Esophagus (tissue), 2 donors: Measurements from ENCODE around the gene ZNF202. TPM values are rescaled to one million over a fixed set of nuclear protein-coding genes. Genes with fewer than 3 reads are reported as not detected.

Source experiments
- H3K27ac ChIP-seq, 2 donors: one replicate each; pipeline ENCODE4 v1.5.1; 2013; ENCODE audit warnings: low read depth in 2 of 2, mild to moderate bottlenecking in 2 of 2, inconsistent platforms in 1 of 2, low read length in 1 of 2, moderate library complexity in 1 of 2
- H3K27me3 ChIP-seq, 2 donors: one replicate each; pipeline ENCODE4 v1.6.1; 2013; ENCODE audit warnings: low read length in 2 of 2, control low read depth in 1 of 2, mild to moderate bottlenecking in 1 of 2; ENCODE audit not compliant: insufficient read depth in 2 of 2, control insufficient read depth in 1 of 2
- H3K36me3 ChIP-seq, 2 donors: one replicate each; pipeline ENCODE4 v1.6.1; 2013; ENCODE audit warnings: low read length in 1 of 2; ENCODE audit not compliant: control insufficient read depth in 2 of 2, insufficient read depth in 2 of 2
- H3K4me1 ChIP-seq, 2 donors: one replicate each; pipeline ENCODE4 v1.6.1; 2013; ENCODE audit warnings: low read length in 1 of 2; ENCODE audit not compliant: control insufficient read depth in 2 of 2, insufficient read depth in 2 of 2
- H3K4me3 ChIP-seq, 2 donors: one replicate each; pipeline ENCODE4 v1.5.1; 2013; ENCODE audit warnings: low read length in 2 of 2, mild to moderate bottlenecking in 2 of 2, low read depth in 1 of 2, moderate library complexity in 1 of 2
- H3K9me3 ChIP-seq, 2 donors: one replicate each; pipeline ENCODE4 v1.6.1; 2013; ENCODE audit warnings: mild to moderate bottlenecking in 2 of 2, low read depth in 1 of 2, low read length in 1 of 2, moderate library complexity in 1 of 2; ENCODE audit not compliant: control insufficient read depth in 2 of 2, insufficient read depth in 1 of 2
- WGBS, 2 donors: extraction: QIAGEN DNeasy Blood & Tissue Kit; methylation state at CpG; one replicate each; pipeline ENCODE4 v1.1.7; 2013; 5-methylcytosine and 5-hydroxymethylcytosine counted together
- polyA plus RNA-seq, 2 donors: library from polyadenylated mRNA; stranded (reverse); fragments of 200-250 nt; gene quantifications; one replicate each; pipeline ENCODE4 v1.2.3, GENCODE V29; 2013
- donor health status: healthy with polysubstance abuse.
- donor health status: Bipolar disorder and iron deficiency.

ZNF202 gene
- polyA plus RNA-seq, 2 donors = 5.0 to 5.5 TPM

DNA sequence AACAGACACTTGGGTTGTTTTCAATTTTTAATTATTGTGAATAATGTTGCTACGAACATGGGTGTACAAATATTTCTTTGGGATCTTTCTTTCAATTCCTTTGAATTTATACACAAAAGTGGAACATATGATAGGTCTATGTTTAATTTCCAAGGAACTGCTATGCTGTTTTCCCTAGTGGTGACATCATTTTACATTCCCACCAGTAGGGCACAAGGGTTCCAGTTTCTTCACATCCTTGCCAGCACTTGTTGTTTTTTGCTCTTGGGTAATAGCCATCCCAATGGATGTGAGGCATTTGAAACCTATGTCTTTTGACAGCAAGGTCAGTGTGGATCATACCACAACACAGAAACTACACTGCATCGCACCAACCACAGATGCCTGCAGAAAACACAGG lies 45.3 kb downstream of the ZNF202 start:
- Histone ChIP-seq H3K36me3 (no peaks in the 10 kb centered on the region), H3K27ac (no peak overlapping the region), H3K4me1 (no peaks in the 10 kb centered on the region), H3K4me3 (no peak overlapping the region), H3K27me3 (no peaks in the 10 kb centered on the region), H3K9me3 (no peaks in the 10 kb centered on the region)
- WGBS, 2 donors = 55 to 89% methylated on average over 2 of the region's 2 CpGs

DNA sequence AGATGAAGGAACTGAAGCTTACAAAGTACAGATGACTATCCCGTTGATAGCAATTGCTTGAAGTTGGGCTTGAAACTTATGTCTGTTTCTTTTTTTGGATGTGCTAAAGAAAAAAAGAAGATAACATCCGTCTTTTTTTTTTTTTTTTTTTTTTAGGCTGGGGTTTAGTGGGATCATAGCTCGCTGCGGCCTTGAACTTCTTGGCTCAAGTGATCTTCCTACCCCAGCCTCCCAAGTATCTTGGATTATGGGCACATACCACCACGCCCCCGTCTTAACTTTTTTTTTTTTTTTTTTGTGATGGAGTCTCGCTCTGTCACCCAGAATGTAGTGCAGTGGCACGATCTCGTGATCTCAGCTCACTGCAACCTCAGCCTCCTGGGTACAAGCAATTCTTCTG lies 46.2 kb downstream of the ZNF202 start:
- H3K27ac ChIP-seq = no peak overlapping the region
- H3K9me3 ChIP-seq = no peaks in the 10 kb centered on the region
- no peak overlapping the region for H3K4me3 ChIP-seq
- WGBS, 2 donors = 89 to 91% methylated on average over 9 of the region's 9 CpGs
- no peaks in the 10 kb centered on the region for H3K27me3 ChIP-seq
- no peaks in the 10 kb centered on the region for H3K4me1 ChIP-seq
- H3K36me3 ChIP-seq = no peaks in the 10 kb centered on the region

DNA sequence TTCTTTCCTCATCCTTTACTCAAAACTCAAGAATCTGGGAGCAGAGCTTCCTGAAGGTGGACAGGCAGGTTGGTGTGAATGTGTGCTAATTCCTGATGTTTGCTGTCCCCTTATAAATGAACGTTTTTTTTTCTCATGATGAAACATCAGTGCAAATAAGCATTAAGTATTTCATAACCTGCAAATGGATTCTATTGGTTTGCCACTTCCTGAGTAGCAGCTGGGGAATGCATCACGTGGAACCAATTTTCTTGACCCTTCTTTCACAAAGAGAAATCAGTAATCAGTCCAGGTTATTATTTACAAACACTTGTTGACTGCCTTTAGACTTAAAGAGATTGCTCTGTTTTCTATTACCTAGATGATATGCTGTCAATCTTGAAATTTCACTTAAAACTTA lies 46.9 kb downstream of the ZNF202 start:
- no peaks in the 10 kb centered on the region for H3K4me1 ChIP-seq
- no peaks in the 10 kb centered on the region for H3K36me3 ChIP-seq
- H3K27me3 ChIP-seq = no peaks in the 10 kb centered on the region
- H3K9me3 ChIP-seq = no peaks in the 10 kb centered on the region
- no peak overlapping the region for H3K4me3 ChIP-seq
- WGBS, 2 donors = 44 to 49% methylated on average over 2 of the region's 2 CpGs
- H3K27ac ChIP-seq = no peak overlapping the region

GRCh38 chr11:123692961-123693360 lies 48.5 kb downstream of the ZNF202 start:
- Histone ChIP-seq H3K9me3 (no peaks in the 10 kb centered on the region), H3K4me3 (no peak overlapping the region), H3K4me1 (no peaks in the 10 kb centered on the region), H3K27me3 (no peaks in the 10 kb centered on the region), H3K36me3 (no peaks in the 10 kb centered on the region), H3K27ac (no peak overlapping the region)

GRCh38 chr11:123690485-123690884 lies 51.0 kb downstream of the ZNF202 start:
- Histone ChIP-seq H3K4me3 (no peak overlapping the region), H3K9me3 (no peaks in the 10 kb centered on the region), H3K27me3 (no peaks in the 10 kb centered on the region), H3K27ac (no peak overlapping the region), H3K36me3 (no peaks in the 10 kb centered on the region), H3K4me1 (no peaks in the 10 kb centered on the region)
- 57 to 58% methylated on average over 3 of the region's 3 CpGs for WGBS, 2 donors

DNA sequence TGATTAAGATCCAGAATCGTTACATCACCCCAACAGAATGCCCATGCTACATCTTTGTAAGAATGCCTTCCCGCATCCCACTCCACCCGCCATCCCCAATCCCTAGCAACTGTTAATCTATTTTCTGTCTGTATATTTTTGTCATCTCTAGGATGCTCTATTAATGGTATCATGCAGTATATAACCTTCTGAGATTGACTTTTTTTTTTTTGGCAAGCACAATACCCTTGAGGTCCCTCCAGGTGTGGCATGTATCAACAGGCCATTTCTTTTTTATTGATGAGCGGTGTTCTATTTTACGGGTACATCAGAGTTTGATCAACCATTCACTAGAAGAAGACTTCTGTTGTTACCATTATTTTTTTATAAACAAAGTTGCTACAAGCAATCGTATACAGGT lies 56.9 kb downstream of the ZNF202 start:
- Histone ChIP-seq H3K4me3 (no peak overlapping the region), H3K27me3 (no peaks in the 10 kb centered on the region), H3K36me3 (no peaks in the 10 kb centered on the region), H3K4me1 (no peaks in the 10 kb centered on the region), H3K27ac (no peak overlapping the region), H3K9me3 (no peaks in the 10 kb centered on the region)
- WGBS, 2 donors = 91 to 95% methylated on average over 6 of the region's 6 CpGs

DNA sequence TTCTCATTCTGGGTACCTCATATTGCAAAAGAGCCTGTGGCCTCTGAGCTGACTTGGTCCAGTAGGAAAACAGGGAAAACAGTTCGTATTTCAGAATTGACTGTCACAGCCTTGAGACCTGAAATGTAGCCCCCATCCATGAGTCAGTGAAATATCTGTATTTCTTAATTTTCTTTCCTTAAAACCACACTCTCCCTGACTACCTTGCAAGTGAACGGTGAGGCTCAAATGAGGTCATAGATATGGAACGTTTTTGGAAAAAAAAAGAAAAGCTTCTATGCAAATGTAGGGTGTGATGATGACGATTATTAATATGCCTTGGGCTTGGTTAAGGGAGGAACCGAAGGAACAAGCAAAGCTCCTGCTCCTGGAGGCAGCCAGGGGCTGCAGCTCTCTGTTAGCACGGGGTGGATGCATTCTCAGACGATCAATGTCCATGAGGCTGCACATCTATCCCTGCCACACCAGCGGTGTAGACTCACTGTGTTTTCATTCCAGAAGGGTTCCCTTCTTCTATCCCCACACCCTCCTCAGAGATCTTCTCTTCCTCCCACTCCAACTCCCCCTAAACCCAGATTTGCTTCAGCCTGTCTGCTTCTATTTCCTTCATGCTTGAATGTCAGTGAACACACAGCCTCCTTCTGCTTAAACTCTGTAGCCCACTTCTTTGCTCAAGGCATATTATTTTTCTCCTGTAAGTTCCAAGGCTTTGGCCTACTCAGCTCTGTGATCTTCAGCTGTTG lies 57.9 kb downstream of the ZNF202 start:
- 38 to 39% methylated on average over 8 of the region's 8 CpGs for WGBS, 2 donors
- Histone ChIP-seq H3K27ac (no peak overlapping the region), H3K9me3 (no peaks in the 10 kb centered on the region), H3K27me3 (no peaks in the 10 kb centered on the region), H3K4me3 (no peak overlapping the region), H3K36me3 (no peaks in the 10 kb centered on the region), H3K4me1 (no peaks in the 10 kb centered on the region)

DNA sequence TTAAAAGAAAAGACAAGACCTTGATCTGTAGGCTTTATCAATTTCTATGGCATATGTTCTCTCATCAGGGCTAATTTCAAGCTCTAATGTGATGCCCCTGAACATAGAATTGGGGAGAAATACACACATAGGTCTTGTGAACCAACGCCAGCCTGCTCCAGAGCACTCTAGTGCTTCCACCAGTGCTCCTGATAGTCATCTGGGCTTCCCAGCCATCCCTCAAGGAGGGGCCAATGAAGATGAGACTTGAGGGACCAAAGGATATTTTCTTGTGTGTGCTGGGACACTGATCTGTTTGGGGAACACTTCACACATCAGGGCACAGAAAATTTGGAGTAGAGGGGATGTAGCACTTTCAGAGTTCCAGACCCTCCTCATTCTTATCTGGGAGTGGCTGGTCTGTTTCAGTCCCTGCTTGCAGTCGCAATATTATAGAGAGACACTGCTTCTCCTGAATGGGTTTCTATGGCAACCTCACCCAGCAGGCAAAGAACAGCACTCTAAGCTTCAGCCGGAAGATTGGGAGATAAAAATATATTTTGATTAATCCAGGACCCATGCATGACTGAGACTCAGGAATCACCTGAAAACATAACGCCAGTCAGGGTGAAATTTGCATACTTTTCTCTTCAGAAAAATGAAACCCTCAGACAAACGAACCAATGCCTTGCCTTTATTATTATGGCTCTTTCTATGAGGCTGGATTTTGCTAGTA lies 58.6 kb downstream of the ZNF202 start:
- Histone ChIP-seq H3K4me3 (no peak overlapping the region), H3K9me3 (no peaks in the 10 kb centered on the region), H3K27me3 (no peaks in the 10 kb centered on the region), H3K4me1 (no peaks in the 10 kb centered on the region), H3K36me3 (no peaks in the 10 kb centered on the region), H3K27ac (no peak overlapping the region)
- WGBS, 2 donors = 37 to 45% methylated on average over 5 of the region's 5 CpGs

GRCh38 chr11:123681030-123681429 lies 60.4 kb downstream of the ZNF202 start:
- H3K9me3 ChIP-seq = no peaks in the 10 kb centered on the region
- H3K27me3 ChIP-seq = no peaks in the 10 kb centered on the region
- no peak overlapping the region for H3K27ac ChIP-seq
- H3K36me3 ChIP-seq = no peaks in the 10 kb centered on the region
- H3K4me1 ChIP-seq = no peaks in the 10 kb centered on the region
- WGBS, 2 donors = 58 to 70% methylated on average over 2 of the region's 2 CpGs
- no peak overlapping the region for H3K4me3 ChIP-seq

- WGBS, 2 donors = 84 to 100% methylated on average over 2 of the region's 2 CpGs
- Histone ChIP-seq H3K4me1 (no peaks in the 10 kb centered on the region), H3K4me3 (no peak overlapping the region), H3K27ac (no peak overlapping the region), H3K9me3 (no peaks in the 10 kb centered on the region), H3K36me3 (no peaks in the 10 kb centered on the region), H3K27me3 (no peaks in the 10 kb centered on the region)
These were observed 63.2 kb downstream of the ZNF202 start for GRCh38 chr11:123678246-123678645.
